CD4-positive, alpha-beta T cell treated with Interleukin-10 for 1 hour (primary cell): ENCODE data around the gene AGAP2.
A peak's percentile ranks its signal among the peaks of the same experiment; 100 is the strongest.
"Not testable (repeated sequence)": the region's sequence is repeated elsewhere in the genome, so short reads cannot be mapped to it uniquely, and the experiment has no call there.

Source experiments
- DNase-seq: peaks from one replicate; pipeline ENCODE4 v3.0.0-alpha.2; 2020

Gene AGAP2

DNA sequence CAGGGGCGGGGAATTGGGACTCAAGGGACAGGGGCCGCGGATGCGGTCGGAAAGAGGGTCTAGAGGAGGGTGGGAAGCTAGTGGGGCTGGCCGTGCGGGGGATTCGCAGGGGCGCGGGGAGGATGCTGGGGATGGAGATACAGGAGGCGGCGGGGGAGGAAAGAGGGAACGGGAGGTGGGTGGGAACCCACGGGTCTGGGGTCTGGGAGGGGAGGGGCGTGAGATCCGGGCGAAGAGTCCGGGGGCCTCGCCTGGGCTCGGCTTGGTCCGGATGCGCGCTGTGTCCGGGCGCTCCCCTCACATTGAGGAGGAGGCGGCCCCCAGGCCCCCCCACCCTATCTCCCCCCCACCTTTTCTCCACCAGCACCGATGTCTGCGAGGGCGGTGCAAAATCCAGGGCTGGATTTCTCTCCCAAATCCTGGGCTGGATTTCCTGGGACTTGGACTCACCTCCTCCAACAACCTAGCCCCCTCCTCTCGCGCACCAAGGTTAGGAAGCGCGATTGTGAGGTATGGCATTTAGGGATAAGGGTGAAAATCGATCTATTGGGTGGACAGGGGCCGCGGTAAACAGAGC lies at the start of gene AGAP2:
TSS of gene AGAP2 (minus strand) at position 82 of the 577 bp plus-strand sequence. CDS start 496 bp downstream, outside the sequence.
- DNase-seq = no peak

DNA sequence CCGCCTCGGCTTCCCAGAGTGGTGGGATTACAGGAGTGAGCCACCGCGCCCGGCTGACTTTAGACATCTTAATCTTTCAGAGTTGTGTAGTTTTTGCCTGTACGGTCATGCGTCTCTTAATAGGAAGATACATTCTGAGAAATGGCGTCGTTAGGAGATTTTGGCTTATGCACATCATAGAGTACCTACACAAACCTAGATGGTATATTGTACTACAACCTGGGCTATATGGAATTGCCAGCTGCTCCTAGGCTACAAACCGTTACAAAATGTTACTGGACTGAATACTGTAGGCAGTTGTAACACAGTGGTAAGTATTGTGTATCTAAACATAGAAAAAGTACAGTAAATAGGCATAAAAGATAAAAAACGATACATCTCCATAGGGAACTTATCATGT lies 45.3 kb upstream of the AGAP2 start:
- no peak for DNase-seq

DNA sequence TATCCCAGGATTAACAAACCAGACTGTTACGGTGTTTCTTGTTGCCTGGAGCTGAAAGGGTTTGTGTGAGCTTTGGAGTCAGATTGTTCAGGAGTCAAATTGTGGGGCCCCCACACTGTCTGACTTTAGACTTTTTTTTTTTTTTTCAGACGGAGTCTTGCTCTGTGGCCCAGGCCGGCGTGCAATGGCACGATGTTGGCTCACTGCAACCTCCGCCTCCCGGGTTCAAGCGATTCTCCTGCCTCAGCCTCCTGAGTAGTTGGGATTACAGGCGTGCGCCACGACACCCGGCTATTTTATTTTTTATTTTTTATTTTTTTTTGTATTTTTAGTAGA lies 44.9 kb upstream of the AGAP2 start:
- no peak for DNase-seq

DNA sequence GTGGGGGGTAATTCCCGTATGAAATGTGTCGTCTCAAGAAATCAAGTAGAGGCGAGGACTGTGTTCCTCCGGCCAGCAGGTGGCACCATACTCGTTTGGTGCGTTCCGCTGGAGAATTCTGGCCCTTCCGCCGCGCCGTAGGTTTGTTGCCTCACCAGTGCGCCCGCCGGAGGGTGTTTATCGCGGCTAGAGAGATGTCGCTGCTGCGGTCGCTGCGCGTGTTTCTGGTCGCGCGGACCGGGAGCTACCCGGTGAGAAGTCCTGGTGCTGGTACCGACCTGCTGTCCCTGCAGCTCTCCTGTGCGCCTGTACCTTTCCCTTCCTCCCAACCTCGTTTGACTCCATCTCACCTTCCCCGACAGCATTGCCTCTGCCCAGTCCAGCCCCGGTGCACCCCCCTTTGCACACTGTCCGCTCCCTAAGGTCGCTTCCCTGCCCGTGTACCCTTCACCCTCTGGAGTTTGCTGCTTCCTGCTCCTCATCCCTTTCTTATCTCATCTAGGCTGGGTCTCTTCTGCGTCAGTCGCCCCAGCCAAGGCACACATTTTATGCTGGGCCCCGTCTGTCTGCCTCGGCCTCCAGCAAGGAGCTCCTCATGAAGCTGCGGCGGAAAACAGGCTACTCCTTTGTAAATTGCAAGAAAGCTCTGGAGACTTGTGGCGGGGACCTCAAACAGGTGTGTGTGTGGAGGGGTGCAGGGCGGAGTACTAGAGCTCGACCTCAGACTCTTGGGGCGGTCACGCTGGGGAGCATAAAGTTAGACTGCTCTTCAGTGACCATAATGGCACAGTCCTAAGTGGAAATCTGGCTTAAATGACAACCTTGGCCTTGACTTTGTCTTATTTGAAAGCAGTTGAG lies 44.3 kb upstream of the AGAP2 start, which contains the start of gene TSFM:
TSS of gene TSFM (plus strand) at position 180 of the 858 bp plus-strand sequence. CDS start at position 195, 15 bp downstream.
- peak; percentile 97 for DNase-seq

DNA sequence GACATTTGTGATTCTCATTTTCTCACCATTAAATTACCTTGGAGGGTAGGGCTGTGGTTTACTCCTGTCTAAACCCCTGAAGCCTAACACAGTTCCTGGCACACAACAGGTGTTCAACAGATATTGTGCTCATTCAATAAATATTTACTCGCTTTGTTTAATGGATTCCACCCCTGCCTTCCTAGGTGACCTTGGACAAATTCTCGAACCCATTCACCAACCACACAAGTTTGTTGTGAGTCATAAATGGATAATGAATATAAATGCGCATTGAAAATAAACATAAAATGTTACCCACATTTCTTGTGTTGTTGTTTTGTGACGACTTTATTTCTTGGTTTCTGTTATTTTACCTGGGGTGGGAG lies 43.7 kb upstream of the AGAP2 start:
- DNase-seq = no peak

DNA sequence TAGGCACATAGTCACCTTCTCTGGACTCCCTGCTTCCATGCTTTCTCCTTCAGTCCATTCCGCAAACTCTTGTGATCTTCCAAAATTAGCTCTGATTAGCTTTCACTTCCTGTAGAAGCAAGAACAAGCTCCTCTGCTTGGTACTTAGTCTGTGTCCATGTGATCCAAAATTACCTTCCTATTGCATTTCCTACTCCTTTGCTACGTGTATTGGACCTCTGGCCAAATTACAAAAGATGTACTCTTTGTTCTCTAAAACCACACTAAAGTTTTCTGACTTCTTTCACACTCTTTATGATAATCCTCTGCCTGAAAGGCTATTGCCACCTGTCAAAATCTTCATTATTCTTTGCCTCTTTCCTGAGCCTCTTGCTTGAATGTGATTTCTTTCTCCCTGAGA lies 43.3 kb upstream of the AGAP2 start:
- DNase-seq = no peak

DNA sequence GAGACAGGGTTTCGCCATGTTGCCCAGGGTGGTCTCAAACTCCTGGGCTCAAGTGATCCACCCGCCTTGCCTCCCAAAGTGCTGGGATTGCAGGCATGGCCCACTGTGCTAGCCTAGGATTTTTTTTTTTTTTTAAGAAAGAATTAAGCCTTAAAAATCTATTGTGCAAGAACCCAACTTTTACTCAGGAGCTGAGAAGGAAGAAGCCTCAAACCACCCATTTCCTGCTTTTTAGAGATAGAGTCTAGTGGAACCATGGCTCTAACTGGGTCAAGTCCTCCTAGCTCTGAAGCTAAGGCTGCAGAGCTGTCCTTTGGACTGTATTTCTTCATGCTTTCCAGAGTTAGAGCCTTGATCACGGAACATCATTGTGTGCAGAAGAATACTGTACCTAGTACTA lies 42.7 kb upstream of the AGAP2 start:
- DNase-seq = peak; percentile 33

DNA sequence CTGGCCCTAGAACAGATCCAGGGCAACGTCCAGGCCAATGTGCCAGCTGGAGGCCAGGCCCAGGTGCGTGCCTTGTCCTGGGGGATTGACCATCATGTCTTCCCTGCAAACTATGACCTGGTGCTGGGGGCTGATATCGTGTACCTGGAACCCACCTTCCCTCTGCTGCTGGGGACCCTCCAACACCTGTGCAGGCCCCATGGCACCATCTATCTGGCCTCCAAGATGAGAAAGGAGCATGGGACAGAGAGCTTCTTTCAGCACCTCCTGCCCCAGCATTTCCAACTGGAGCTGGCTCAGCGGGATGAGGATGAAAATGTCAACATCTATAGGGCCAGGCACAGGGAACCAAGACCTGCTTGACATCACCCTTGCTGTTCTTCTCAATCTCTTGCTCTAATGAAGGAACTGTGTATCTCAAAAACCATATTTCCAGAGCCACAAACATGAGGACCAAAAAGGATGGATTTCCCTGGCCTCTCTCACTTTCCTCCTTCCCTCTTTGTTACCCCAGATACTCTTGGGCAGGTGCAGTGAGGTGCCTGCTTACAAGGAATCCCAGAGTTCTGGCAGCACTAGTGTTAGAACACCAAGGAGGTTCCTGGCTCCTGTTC lies 41.8 kb upstream of the AGAP2 start:
- no peak for DNase-seq

DNA sequence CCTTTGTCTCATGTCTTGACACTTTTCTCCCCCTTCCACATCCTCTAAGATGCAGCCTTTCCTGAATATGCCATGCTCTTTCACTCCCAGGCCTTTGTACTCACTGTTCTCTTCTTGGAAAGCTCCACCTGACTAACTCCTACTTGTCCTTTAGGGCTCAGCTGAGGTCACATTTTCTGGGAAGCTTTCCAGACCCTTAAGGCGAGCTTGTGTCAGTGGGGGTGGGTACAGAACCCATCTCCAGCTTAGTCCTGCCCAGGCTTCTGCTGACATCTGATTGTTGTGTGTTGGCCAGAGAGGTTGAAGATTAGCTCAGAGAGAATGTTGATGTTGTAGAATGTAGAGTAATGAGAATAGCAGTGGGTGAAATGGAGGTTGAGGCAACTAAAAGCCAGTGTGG lies 41.2 kb upstream of the AGAP2 start:
- no peak for DNase-seq

DNA sequence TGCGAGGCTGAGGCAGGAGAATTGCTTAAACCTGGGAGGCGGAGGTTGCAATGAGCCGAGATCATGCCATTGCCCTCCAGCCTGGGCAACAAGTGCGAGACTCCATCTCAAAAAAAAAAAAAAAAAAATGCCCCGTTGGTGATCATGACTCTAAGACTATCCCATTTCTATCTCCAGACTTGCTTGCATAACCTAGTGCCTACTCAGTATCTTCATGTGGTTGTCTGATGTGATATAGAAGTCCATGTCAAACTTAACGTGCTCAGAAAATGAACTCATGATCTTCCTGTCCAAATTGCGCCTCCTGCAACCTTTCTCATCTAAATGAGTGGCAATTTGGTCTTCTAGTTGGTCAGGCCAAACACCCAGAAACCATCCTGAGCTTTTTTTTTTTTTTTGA lies 39.4 kb upstream of the AGAP2 start:
- no peak for DNase-seq

DNA sequence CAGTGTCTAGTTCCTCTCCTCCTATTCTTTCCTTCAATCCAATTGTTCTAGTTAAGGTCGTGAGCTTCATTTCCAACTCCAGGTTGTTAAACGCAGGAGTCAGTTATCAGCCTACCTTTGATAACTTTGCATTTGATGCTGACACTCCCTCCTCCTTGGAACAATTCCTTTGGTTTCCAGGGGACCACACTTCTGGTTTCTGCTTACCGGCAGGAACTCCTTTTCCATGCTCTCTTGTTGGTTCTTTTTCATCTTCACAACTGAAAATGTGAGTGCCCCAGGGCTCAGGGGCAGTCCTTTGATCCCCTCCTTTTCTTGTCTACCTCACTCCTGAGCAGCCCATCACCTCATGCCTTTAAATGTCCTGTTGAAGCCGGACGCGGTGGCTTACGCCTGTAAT lies 38.8 kb upstream of the AGAP2 start:
- DNase-seq = no peak

DNA sequence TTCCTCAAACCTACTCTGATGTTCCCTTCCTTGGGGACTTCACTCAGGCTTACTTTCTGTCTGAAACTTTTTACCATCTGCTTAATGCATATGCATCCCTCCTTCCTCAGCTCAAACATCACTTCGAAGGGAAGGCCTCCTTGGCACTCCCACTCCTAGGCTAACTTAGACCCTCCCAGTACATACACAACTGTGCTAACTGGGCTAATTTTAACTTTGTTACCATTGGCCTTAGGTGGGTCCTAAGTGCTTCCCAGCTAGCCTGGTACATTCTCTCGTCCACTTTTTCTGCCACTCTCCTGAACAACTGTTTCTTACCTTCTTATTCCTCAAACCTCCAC lies 37.7 kb upstream of the AGAP2 start:
- DNase-seq = no peak

DNA sequence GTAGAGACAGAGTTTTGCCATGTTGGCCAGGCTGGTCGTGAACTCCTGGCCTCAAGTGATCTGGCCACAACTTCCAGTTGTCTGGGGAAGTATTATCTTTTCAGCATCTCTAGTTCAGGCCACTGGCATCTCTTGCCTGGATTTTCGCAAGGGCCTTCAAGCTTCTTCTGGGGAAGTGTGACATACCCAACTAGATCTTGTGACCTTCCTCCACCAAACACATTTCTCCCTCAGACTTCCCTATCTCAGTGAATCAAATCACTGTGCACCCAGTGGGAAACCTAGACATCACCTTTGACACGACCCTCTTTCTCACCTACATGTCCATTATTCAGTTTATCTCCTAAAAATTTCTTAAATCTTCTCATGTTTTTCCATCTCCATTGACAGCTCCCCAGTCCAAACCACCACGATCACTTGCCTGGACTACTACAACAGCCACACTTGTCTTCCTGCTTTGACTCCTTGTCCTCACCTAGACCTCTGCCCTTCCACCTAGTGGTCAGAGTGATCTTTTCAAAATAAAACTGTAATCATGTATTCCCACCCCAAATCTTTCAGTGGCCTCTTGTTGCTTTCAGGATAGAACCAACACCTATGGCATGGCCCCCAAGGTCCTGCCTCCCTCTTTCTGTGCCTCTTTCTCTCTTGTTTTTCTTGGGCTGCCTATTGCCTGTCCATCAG lies 37.2 kb upstream of the AGAP2 start:
- no peak for DNase-seq

DNA sequence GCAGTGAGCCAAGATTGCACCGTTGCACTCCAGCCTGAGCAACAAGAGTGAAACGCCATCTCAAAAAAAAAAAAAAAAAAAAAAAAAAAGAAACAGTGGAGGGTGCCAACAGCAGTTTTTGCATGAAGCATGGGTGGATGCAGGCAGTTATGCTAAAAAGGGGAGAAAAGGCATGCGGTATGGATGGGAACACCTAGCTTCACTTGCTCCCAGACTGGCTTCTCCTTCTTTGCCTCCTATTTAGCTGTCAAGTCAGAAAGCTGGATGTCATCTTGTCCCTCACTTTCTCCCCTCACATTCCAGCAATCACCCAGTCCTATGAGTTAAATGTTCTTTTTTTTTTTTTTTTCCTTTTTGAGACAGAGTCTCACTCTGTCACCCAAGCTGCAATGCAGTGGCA lies 36.5 kb upstream of the AGAP2 start:
- no peak for DNase-seq

DNA sequence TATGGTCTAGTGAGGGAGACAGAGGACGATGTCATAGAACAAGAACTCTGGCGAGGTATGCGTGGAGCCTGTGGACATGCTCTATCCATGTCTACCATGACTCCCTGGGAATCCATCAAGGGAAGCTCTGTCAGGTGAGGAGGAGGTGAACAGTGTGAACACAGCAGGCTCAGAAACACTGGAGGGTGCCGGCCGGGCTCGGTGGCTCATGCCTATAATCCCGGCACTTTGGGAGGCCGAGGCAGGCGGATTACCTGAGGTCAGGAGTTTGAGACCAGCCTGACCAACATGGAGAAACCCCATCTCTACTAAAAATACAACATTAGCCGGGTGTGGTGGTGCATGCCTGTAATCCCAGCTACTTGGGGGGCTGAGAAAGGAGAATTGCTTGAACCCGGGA lies 36.1 kb upstream of the AGAP2 start:
- not testable (repeated sequence) for DNase-seq

DNA sequence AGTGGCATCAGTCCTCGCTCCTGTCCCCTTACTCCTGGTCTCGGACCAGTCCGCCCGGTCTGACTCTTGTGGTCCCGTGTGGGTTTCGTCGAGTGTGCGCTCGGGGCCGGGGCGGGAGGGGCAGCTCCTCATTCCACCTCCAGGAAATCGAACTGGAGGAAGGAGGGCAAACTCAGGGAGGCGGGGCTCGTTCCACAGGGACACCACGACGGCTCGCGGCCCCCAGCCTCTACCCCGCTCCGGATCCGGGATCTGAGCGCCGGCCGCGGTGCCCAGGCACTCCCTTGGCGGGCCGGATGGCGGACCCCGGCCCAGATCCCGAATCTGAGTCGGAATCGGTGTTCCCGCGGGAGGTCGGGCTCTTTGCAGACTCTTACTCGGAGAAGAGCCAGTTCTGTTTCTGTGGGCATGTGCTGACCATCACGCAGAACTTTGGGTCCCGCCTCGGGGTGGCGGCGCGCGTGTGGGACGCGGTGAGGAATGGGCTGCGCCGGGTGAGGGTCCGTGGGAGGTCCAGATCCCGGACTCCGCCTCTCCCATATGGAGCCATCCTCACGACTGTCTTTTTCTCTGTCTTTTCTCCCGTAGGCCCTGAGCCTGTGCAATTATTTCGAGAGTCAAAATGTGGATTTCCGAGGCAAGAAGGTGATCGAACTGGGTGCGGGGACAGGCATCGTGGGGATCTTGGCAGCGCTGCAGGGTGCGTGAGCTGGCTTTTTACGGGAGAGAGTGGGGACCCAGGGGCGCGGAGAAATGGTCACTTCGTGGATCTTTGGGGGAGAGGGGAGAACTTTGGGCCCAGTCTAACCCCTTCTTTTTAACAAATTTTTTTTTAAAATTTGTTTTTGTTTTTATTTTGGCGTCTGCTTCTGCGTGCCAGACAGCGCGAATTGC lies 34.1 kb upstream of the AGAP2 start, which contains the start of gene EEF1AKMT3:
TSS of gene EEF1AKMT3 (plus strand) at position 186 of the 894 bp plus-strand sequence. CDS start at position 297, 111 bp downstream.
- DNase-seq = no peak

DNA sequence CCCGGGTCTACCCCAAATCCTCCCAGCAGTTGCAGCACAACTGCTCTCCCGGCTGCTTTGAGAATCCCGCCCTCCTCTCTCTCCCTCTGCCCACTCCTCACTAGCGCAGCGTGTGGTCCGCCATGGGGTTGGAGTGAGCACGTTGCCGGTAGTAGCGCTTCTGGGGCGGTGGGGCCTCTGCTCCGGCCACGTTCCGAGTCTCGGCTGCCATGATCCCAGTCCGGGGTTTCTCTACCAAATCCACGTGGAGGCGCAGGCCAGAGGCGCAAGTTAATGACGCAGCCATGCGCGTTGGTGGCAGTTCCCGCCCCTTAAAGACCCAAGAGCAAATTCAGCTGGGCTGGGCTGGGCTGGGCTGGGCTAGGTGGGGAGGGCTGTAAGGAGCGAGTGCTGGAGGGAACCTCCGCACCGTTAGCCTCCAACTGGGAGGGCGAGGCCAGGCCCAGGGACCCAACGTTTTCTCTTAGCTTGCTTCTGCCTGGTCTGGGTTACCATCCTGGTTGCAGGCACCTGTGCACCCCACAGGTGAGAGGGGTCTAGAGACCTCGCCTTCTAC lies 33.4 kb upstream of the AGAP2 start, which contains the start of gene METTL1:
TSS of gene METTL1 (minus strand) at position 233 of the 556 bp plus-strand sequence. CDS start at position 211, 22 bp downstream.
- DNase-seq = peak; percentile 92

DNA sequence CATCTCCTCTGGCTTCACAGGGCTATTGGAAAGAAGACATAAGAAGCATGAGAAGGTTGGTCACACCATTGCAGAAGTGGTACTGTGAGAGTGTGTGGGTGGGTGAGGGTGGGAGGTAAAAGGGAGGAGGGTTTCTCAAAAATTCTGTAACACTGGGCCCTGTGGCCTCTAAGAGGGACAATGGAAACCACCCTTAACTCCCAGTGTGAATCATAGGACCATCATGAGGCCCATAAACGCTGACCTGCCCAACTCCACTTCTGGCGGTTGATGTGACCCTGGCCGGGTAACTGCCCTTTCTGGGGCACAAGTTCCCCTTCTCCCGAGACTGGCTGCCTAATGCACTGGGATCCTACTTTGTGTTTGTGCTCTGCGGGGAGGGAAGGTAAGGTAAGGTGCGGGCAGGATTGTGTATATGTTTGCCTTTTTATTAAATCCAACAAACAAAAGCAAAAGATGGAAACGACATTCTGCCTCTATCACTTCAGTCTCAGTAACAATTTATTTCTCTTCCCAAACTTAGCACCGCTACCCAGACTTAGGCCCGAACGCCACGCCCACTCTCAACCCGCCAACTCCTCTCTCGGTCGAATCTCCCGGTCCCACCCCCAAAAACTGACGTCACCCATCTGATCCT lies 32.8 kb upstream of the AGAP2 start:
- peak; percentile 85 for DNase-seq

DNA sequence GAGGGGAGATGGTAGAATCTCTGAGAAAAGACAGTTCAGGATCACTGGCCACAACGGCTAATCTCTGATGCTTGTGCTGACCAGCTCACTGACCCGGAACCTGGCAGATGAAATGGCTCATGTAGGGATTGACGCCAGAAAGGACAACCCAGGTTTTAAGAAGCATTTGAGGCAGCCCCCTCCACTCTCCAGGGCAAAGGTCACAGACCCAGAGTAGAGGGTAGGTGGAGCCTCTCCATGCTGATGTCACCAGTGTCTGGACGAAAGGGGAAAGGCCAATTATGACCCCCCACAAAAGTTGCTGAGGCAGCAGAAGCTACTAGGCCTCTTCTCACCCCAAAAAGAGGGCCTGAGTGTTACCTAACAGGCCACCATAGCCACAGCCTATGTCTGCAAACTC lies 32.2 kb upstream of the AGAP2 start:
- DNase-seq = no peak

DNA sequence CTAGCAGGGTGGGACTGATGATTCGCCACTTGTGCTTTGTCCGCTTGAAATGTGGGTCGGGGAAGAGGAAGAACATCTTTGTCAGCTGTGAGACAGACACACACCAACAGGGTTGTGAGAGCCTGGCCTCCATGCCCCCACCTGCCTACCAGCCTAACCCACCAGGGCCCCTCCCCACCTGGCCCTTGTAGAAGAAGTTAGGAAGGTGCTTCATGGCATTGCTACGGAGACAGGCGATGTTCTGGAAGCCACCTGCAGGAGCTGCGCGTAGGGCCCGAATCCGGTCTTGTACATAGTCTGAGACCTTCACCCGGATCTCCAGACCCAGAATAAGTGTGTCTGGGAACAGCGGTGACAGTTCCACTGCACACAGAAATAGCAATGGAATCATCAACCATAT lies 31.1 kb upstream of the AGAP2 start:
- DNase-seq = no peak

DNA sequence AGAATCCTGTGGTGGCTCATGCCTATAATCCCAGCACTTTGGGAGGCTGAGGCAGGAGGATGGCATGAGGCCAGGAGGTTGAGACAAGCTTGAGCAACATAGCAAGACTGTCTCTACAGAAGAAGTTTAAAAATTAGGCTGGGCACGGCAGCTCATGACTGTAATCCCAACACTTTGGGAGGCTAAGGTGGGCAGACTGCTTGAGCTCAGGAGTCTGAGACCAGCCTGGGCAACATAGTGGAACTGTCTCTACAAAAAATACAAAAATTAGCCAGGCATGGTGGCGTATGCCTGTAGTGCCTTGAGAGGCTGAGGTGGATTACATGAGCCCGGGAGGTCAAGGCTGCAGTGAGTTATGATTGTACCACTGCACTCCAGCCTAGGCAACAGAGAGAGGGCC lies 29.3 kb upstream of the AGAP2 start:
- DNase-seq = no peak

DNA sequence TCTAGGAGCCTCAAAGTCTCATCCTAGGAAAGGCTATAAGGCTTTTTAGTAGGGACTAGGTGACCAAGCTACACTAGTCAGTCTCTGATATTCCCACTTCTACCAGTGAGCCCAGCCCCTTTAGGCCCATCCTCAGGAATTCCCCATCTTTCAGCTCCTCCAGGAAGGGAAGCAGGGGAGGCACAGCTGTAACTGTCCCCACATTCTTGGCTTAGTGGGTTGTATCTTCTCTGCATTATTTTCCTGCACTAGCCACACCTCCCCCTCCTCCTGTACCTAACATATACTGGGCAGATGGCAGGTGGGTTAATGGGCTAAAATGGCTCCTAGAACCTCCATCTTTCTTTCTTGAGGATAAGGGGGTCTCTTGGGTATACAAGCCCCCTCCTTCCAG lies 28.8 kb upstream of the AGAP2 start:
- DNase-seq = no peak
